ENCODE measurements around the gene MZB1. TPM values are rescaled to one million over a fixed set of nuclear protein-coding genes. Genes with fewer than 3 reads are reported as not detected.
"Not testable (repeated sequence)": the region's sequence is repeated elsewhere in the genome, so short reads cannot be mapped to it uniquely, and the experiment has no call there.

Gene MZB1
- total and polyA plus RNA-seq, 9 donors: 0.22 to 0.95 (median 0.44) TPM

DNA sequence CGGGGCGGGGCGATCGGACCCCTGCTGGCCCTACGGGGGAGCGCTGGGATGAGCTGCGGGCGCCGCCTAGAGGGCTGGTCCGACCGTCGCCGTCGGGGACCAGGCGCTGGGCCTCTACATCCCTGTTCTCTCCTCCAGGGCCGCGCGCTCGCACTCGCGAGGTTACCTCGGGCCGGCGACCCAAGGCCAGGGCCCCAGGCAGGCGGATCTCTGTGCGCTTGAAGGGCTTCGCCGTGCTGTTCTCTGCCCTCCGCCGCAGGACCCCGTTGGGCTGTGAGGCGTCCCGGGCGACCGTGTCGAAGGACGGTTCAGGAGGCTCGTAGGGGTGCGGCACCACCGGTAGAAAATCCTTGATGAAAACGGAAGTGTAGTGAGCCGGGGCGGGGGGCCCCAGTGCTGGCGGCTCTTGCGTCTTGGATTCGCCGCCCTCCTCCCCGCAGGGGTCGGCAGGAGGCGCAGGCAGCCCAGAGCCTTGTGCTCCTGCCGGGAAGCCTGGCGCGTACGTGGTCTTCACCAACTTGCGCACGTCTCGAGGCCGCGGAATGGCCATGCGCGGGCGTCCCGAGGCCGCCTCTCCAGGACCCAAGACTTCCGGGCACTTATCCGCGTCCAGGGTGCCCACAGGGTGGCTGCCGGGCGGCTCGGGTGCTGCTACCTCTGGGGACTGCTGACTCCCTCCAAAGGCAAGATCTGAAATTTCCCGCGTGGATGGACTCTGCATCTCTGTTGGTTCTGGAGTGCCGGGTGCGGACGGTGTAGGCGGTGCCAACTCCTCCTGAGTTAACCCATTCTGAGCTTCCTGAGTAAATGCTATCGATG, 3.2 kb upstream of the MZB1 start:
- Histone ChIP-seq H3K4me3 (ENCODE audit: low read length) (peak overlapping the region; percentile 66), H3K9me3 (replicated peaks; ENCODE audit: control insufficient read depth, low read depth, low read length) (no peaks in the 10 kb centered on the region), H3K4me1 (ENCODE audit: control insufficient read depth, insufficient read depth, low read length) (peaks cover 67% of the 10 kb centered on the region), H3K27me3 (ENCODE audit: control insufficient read depth, insufficient read depth, low read length) (peaks cover 39% of the 10 kb centered on the region), H3K27ac (ENCODE audit: low read length) (peak overlapping the region; percentile 47), H3K36me3 (ENCODE audit: control insufficient read depth, insufficient read depth, low read length) (peaks cover 15% of the 10 kb centered on the region)
- whole genome bisulfite sequencing (ENCODE audit: insufficient coverage): 1% methylated on average over 71 of the region's 77 CpGs
- peak; percentile 57 for DNase-seq

- Histone ChIP-seq H3K4me3 (ENCODE audit: low read length) (peak overlapping the region; percentile 66), H3K36me3 (ENCODE audit: control insufficient read depth, insufficient read depth, low read length) (peaks cover 15% of the 10 kb centered on the region), H3K4me1 (ENCODE audit: control insufficient read depth, insufficient read depth, low read length) (peaks cover 67% of the 10 kb centered on the region), H3K27me3 (ENCODE audit: control insufficient read depth, insufficient read depth, low read length) (peaks cover 39% of the 10 kb centered on the region), H3K9me3 (replicated peaks; ENCODE audit: control insufficient read depth, low read depth, low read length) (no peaks in the 10 kb centered on the region), H3K27ac (ENCODE audit: low read length) (no peak overlapping the region)
- WGBS (ENCODE audit: insufficient coverage): 3% methylated on average over 35 of the region's 36 CpGs
- DNase-seq: no peak
Observed at GRCh38 chr5:139392324-139392677, 2.6 kb upstream of the MZB1 start.

DNA sequence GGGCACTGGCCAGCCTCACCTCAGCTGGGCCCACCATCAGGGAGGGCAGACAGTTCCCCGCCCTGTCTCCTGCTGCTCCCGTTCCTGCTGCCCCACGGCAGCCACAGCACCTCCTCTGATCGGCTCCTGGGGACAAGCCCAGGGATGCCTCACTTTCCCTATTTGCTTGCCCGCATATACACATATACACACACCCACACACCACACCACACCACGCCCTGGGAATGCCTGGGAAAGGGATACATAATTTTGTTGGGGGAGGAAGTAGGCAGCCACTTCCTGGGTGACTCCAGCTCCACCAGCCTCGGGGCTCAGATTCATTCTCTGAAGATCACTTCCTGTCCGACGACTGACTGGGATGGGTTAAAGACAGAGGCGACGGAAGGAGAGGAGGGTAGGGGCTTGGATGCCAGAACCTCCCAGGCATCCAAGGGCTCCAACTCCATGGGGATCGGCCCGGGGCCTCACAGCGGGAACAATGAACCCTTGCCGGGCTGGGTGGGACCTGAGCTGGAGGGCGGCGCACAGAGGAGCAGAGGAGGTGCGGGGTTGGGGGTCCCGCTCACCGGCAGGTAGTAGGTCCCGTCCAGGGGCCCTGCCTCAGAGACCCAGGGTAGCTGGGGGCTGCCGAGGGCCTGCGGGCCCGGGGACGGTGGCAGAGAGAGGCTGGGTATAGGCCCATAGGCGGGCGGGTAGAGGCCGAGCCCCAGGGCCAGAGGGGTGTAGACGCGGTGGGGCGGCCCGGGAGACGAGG, 2.0 kb upstream of the MZB1 start:
- DNase-seq: no peak
- Histone ChIP-seq H3K27me3 (ENCODE audit: control insufficient read depth, insufficient read depth, low read length) (peaks cover 39% of the 10 kb centered on the region), H3K9me3 (replicated peaks; ENCODE audit: control insufficient read depth, low read depth, low read length) (no peaks in the 10 kb centered on the region), H3K4me1 (ENCODE audit: control insufficient read depth, insufficient read depth, low read length) (peaks cover 62% of the 10 kb centered on the region), H3K4me3 (ENCODE audit: low read length) (peak overlapping the region; percentile 66), H3K36me3 (ENCODE audit: control insufficient read depth, insufficient read depth, low read length) (peaks cover 15% of the 10 kb centered on the region), H3K27ac (ENCODE audit: low read length) (peak overlapping the region; percentile 1)
- 34% methylated on average over 27 of the region's 33 CpGs for WGBS (ENCODE audit: insufficient coverage)

DNA sequence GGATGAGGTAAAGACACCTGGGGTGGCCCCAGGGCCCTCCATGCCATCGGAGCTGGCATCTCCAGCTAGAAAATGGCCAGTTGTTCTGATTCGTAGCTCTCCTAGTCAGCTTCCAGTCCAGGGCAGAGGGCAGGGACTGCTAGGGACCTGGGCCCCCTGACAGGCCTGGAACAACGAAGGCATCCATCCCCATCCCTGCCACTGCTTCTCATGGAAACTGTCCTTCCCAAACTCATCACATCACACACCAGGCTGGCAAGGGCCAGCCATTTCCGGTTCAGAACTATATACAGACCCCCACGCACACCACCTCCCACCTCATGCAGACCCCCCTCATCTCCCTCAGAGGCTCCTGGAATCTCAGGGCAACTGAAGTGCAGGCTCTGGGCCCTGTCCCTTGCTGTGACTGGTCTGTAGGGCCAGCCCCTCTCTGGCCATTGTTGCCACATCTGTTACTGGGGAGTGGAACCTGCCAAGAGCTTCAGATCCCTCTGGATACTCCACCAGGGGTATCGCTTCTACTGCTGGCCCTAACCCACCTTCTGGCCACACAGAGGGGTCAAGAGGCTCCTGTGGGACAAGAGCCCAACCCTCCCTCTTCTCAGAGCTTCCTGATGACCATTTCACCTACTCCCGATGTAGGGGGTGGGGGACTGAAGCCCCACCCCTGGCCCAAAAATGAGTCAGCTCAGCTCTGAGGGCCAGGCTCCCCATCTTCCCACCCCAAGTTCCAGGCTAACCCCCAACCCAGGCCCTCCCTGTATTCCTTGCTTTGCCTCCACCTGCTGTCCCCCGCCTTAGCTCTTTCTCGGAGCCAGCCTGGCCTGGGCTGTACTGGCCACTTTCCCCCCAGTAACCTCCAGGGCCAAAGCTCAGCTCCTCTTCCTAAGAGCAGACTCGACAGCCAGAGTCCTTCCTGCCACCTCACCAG, 1.2 kb upstream of the MZB1 start:
- Histone ChIP-seq H3K4me3 (ENCODE audit: low read length) (peak overlapping the region; percentile 66), H3K4me1 (ENCODE audit: control insufficient read depth, insufficient read depth, low read length) (peaks cover 53% of the 10 kb centered on the region), H3K27ac (ENCODE audit: low read length) (no peak overlapping the region), H3K36me3 (ENCODE audit: control insufficient read depth, insufficient read depth, low read length) (peaks cover 15% of the 10 kb centered on the region), H3K9me3 (replicated peaks; ENCODE audit: control insufficient read depth, low read depth, low read length) (no peaks in the 10 kb centered on the region), H3K27me3 (ENCODE audit: control insufficient read depth, insufficient read depth, low read length) (peaks cover 36% of the 10 kb centered on the region)
- DNase-seq: no peak
- 78% methylated on average over 8 of the region's 10 CpGs for WGBS (ENCODE audit: insufficient coverage)

DNA sequence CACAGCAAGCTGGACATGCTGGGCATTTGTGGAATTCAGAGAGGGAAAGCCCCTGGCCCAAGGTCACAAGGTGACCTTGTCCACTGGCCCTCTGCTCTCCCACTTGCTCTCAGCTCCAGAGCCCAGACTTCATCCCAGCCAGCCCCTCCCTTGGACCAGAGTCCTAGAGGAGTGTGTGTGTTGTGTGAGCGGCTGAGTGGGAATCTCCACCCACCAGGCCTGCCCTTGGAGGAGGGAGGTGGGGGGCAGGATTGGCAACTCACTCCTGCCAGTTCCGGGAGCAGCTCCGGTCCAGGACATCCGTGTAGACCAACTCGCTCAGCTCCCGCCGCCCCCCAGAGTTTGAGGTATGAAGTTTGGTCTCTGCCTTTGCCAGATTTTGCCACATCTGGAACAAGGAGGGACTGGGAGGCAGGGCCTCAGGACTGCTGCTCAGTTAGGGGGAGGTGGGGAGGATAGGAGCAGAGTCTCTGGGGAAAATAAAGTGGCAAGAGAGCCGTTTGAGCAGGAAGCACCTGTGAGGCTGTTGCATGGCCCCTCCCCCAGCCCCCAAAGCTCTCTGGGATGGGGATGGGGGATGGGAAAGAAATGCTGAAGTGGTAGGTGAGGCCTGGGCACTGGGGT, 1.4 kb downstream of the MZB1 start:
- H3K27me3 ChIP-seq (ENCODE audit: control insufficient read depth, insufficient read depth, low read length): peaks cover 14% of the 10 kb centered on the region
- H3K27ac ChIP-seq (ENCODE audit: low read length): no peak overlapping the region
- H3K36me3 ChIP-seq (ENCODE audit: control insufficient read depth, insufficient read depth, low read length): peaks cover 14% of the 10 kb centered on the region
- no peaks in the 10 kb centered on the region for H3K9me3 ChIP-seq (replicated peaks; ENCODE audit: control insufficient read depth, low read depth, low read length)
- WGBS (ENCODE audit: insufficient coverage): 14% methylated on average over 5 of the region's 8 CpGs
- no peak overlapping the region for H3K4me3 ChIP-seq (ENCODE audit: low read length)
- H3K4me1 ChIP-seq (ENCODE audit: control insufficient read depth, insufficient read depth, low read length): peaks cover 37% of the 10 kb centered on the region
- DNase-seq: no peak

DNA sequence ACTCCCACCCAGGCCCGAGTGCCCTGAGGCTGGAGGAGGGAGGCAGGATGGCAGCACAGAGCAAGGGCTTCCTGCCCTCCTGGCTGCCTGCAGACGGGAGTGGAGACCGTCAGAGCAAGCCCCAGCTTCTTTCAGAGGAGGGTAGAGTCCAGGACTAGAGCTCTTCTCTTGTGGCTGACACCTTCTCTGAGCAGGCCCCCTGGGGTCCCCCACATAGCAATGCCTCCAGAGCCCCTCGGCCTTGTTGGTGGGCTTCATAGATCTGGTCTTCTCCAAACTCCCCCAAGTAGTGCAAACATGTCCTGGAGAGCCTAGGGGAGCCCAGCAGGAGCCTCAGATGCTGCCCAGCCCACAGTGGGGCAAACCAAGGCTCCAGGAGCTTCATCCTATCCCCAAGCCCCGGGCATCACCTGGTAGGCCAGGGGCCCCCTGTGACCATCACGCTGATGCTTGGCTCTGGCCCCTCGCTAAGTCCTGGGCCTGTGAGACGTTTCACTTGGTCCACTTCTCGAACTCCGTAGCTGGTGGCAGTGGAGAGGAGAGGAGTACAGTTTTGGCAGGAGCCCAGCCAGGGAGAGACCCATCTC, 2.0 kb downstream of the MZB1 start:
- Histone ChIP-seq H3K27ac (ENCODE audit: low read length) (no peak overlapping the region), H3K4me3 (ENCODE audit: low read length) (no peak overlapping the region), H3K27me3 (ENCODE audit: control insufficient read depth, insufficient read depth, low read length) (peaks cover 8% of the 10 kb centered on the region), H3K9me3 (replicated peaks; ENCODE audit: control insufficient read depth, low read depth, low read length) (no peaks in the 10 kb centered on the region), H3K36me3 (ENCODE audit: control insufficient read depth, insufficient read depth, low read length) (peaks cover 11% of the 10 kb centered on the region), H3K4me1 (ENCODE audit: control insufficient read depth, insufficient read depth, low read length) (peaks cover 31% of the 10 kb centered on the region)
- no peak for DNase-seq
- WGBS (ENCODE audit: insufficient coverage): 86% methylated on average over 6 of the region's 10 CpGs

- H3K4me1 ChIP-seq (ENCODE audit: control insufficient read depth, insufficient read depth, low read length): peaks cover 25% of the 10 kb centered on the region
- not testable (repeated sequence) for DNase-seq; H3K4me3 ChIP-seq (ENCODE audit: low read length); H3K27ac ChIP-seq (ENCODE audit: low read length); H3K9me3 ChIP-seq (replicated peaks; ENCODE audit: control insufficient read depth, low read depth, low read length); H3K27me3 ChIP-seq (ENCODE audit: control insufficient read depth, insufficient read depth, low read length); H3K36me3 ChIP-seq (ENCODE audit: control insufficient read depth, insufficient read depth, low read length)
- 88% methylated on average over 6 of the region's 10 CpGs for WGBS (ENCODE audit: insufficient coverage)
Observed at GRCh38 chr5:139386956-139387355, 2.8 kb downstream of the MZB1 start.

DNA sequence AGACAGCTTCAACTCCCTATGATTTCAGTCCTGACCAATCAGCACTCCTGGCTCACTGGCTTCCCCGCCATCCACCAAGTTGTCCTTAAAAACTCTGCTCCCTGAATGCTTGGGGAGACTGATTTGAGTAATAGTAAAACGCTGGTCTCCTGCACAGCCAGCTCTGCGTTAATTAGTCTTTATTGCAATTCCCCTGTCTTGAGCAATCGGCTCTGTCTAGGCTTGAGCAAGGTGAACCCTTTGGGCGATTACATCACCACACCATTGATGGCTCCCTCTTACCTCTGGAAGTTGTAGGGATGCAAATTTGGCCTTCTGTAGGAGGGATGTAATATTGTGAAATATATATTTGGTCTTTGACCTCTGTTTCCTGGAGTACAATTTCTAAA, 3.7 kb downstream of the MZB1 start:
- Histone ChIP-seq H3K27me3 (ENCODE audit: control insufficient read depth, insufficient read depth, low read length) (no peaks in the 10 kb centered on the region), H3K4me1 (ENCODE audit: control insufficient read depth, insufficient read depth, low read length) (peaks cover 16% of the 10 kb centered on the region), H3K27ac (ENCODE audit: low read length) (no peak overlapping the region), H3K9me3 (replicated peaks; ENCODE audit: control insufficient read depth, low read depth, low read length) (no peaks in the 10 kb centered on the region), H3K4me3 (ENCODE audit: low read length) (no peak overlapping the region), H3K36me3 (ENCODE audit: control insufficient read depth, insufficient read depth, low read length) (peaks cover 5% of the 10 kb centered on the region)
- WGBS (ENCODE audit: insufficient coverage): no CpG with 5 or more reads among the region's 5 CpGs
- no peak for DNase-seq

Data from muscle of leg (tissue), 11 donors.